HEK293 (cell line): ENCODE results near the gene SLC12A8.

Experiments used
- EGR2 ChIP-seq: fragments of 450-650 bp; formaldehyde crosslinking; IDR thresholded peaks from 2 replicates; pipeline ENCODE4 v1.5.1; 2016; ENCODE audit warnings: low read depth, missing biosample characterization, missing genetic modification characterization
- GFI1B ChIP-seq: fragments of 450-650 bp; formaldehyde crosslinking; IDR thresholded peaks from 2 replicates; pipeline ENCODE4 v1.5.1; 2016; ENCODE audit warnings: missing biosample characterization, missing genetic modification characterization
- GLIS1 ChIP-seq: fragments of 450-650 bp; formaldehyde crosslinking; IDR thresholded peaks from 2 replicates; pipeline ENCODE4 v1.5.1; 2016; ENCODE audit warnings: missing biosample characterization, missing genetic modification characterization
- GLIS2 ChIP-seq: fragments of 450-650 bp; formaldehyde crosslinking; IDR thresholded peaks from 2 replicates; pipeline ENCODE4 v1.5.1; 2016; ENCODE audit warnings: missing biosample characterization, missing genetic modification characterization
- IKZF3 ChIP-seq: fragments of 450-650 bp; IDR thresholded peaks from 2 replicates; pipeline ENCODE4 v1.5.0; 2018; ENCODE audit warnings: missing biosample characterization, mild to moderate bottlenecking, missing genetic modification characterization, moderate library complexity
- KLF1 ChIP-seq: fragments of 450-650 bp; formaldehyde crosslinking; IDR thresholded peaks from 2 replicates; pipeline ENCODE4 v1.5.1; 2016; ENCODE audit warnings: missing biosample characterization, missing genetic modification characterization
- KLF10 ChIP-seq: fragments of 450-650 bp; IDR thresholded peaks from 2 replicates; pipeline ENCODE4 v1.5.1; 2018; ENCODE audit warnings: missing biosample characterization, mild to moderate bottlenecking, missing genetic modification characterization
- KLF8 ChIP-seq: fragments of 450-650 bp; formaldehyde crosslinking; IDR thresholded peaks from 2 replicates; pipeline ENCODE4 v1.5.1; 2016; ENCODE audit warnings: missing biosample characterization, missing genetic modification characterization
- SETDB1 ChIP-seq: IDR thresholded peaks from one replicate; pipeline ENCODE4 v1.6.1; 2017; ENCODE audit warnings: mild to moderate bottlenecking, low read length, moderate library complexity, mixed read lengths; ENCODE audit not compliant: insufficient read length
- SP2 ChIP-seq: fragments of 450-650 bp; formaldehyde crosslinking; IDR thresholded peaks from 2 replicates; pipeline ENCODE4 v1.5.1; 2016; ENCODE audit warnings: missing biosample characterization, missing genetic modification characterization
- SP3 ChIP-seq: fragments of 450-650 bp; formaldehyde crosslinking; IDR thresholded peaks from 2 replicates; pipeline ENCODE4 v1.5.1; 2016; ENCODE audit warnings: missing biosample characterization, missing genetic modification characterization
- SP7 ChIP-seq: fragments of 450-650 bp; formaldehyde crosslinking; IDR thresholded peaks from 2 replicates; pipeline ENCODE4 v1.5.1; 2016; ENCODE audit warnings: missing biosample characterization, missing genetic modification characterization
- ZBTB20 ChIP-seq: fragments of 450-650 bp; formaldehyde crosslinking; IDR thresholded peaks from 2 replicates; pipeline ENCODE4 v1.5.1; 2016; ENCODE audit warnings: missing biosample characterization, missing genetic modification characterization
- ZBTB26 ChIP-seq: fragments of 450-650 bp; formaldehyde crosslinking; optimal IDR thresholded peaks from 2 replicates; pipeline ENCODE3; 2016; ENCODE audit warnings: missing biosample characterization, mild to moderate bottlenecking, missing genetic modification characterization
- ZBTB44 ChIP-seq: fragments of 450-650 bp; IDR thresholded peaks from 2 replicates; pipeline ENCODE4 v1.5.1; 2018; ENCODE audit warnings: missing biosample characterization, mild to moderate bottlenecking, missing genetic modification characterization
- ZEB2 ChIP-seq: fragments of 450-650 bp; formaldehyde crosslinking; IDR thresholded peaks from 2 replicates; pipeline ENCODE4 v1.5.1; 2016; ENCODE audit warnings: missing biosample characterization, missing genetic modification characterization
- ZFHX2 ChIP-seq: fragments of 450-650 bp; formaldehyde crosslinking; conservative IDR thresholded peaks from 2 replicates; pipeline ENCODE4 v1.5.1; 2016; ENCODE audit warnings: missing biosample characterization, missing genetic modification characterization
- ZNF114 ChIP-seq: fragments of 450-650 bp; formaldehyde crosslinking; IDR thresholded peaks from 2 replicates; pipeline ENCODE4 v1.5.0; 2017; ENCODE audit warnings: missing biosample characterization, missing genetic modification characterization
- ZNF266 ChIP-seq: fragments of 450-650 bp; formaldehyde crosslinking; IDR thresholded peaks from 2 replicates; pipeline ENCODE4 v1.5.1; 2016; ENCODE audit warnings: missing biosample characterization, missing genetic modification characterization, low read depth
- ZNF335 ChIP-seq: fragments of 450-650 bp; formaldehyde crosslinking; conservative IDR thresholded peaks from 2 replicates; pipeline ENCODE4 v1.5.1; 2016; ENCODE audit warnings: missing biosample characterization, missing genetic modification characterization
- ZNF366 ChIP-seq: fragments of 450-650 bp; formaldehyde crosslinking; conservative IDR thresholded peaks from 2 replicates; pipeline ENCODE4 v1.5.1; 2016; ENCODE audit warnings: missing biosample characterization, missing genetic modification characterization
- ZNF529 ChIP-seq: fragments of 450-650 bp; formaldehyde crosslinking; IDR thresholded peaks from 2 replicates; pipeline ENCODE4 v1.5.1; 2017; ENCODE audit warnings: missing genetic modification characterization, missing biosample characterization; ENCODE audit not compliant: insufficient replicate concordance
- ZNF561 ChIP-seq: fragments of 450-650 bp; IDR thresholded peaks from 2 replicates; pipeline ENCODE4 v1.5.1; 2018; ENCODE audit warnings: missing biosample characterization, missing genetic modification characterization, borderline replicate concordance
- ZNF580 ChIP-seq: fragments of 450-650 bp; formaldehyde crosslinking; IDR thresholded peaks from 2 replicates; pipeline ENCODE4 v1.5.1; 2016; ENCODE audit warnings: missing biosample characterization, missing genetic modification characterization
- ZNF629 ChIP-seq: fragments of 450-650 bp; formaldehyde crosslinking; IDR thresholded peaks from 2 replicates; pipeline ENCODE4 v1.5.1; 2017; ENCODE audit warnings: missing biosample characterization, missing genetic modification characterization
- ZNF660 ChIP-seq: fragments of 450-650 bp; IDR thresholded peaks from 2 replicates; pipeline ENCODE4 v1.5.1; 2018; ENCODE audit warnings: missing biosample characterization, mild to moderate bottlenecking, missing genetic modification characterization
- ZNF692 ChIP-seq: fragments of 450-650 bp; formaldehyde crosslinking; IDR thresholded peaks from 2 replicates; pipeline ENCODE4 v1.5.1; 2016; ENCODE audit warnings: missing biosample characterization, missing genetic modification characterization
- ZNF837 ChIP-seq: fragments of 450-650 bp; formaldehyde crosslinking; IDR thresholded peaks from 2 replicates; pipeline ENCODE4 v1.5.1; 2016; ENCODE audit warnings: missing biosample characterization, missing genetic modification characterization
- TF ChIP-seq, protein P1 (sequence below): fragments of 450-650 bp; formaldehyde crosslinking; IDR thresholded peaks from 2 replicates; pipeline ENCODE4 v1.5.1; 2016; ENCODE audit warnings: missing biosample characterization, missing genetic modification characterization
- TF ChIP-seq, protein P2 (sequence below): fragments of 450-650 bp; formaldehyde crosslinking; IDR thresholded peaks from 2 replicates; pipeline ENCODE4 v1.5.1; 2017; ENCODE audit warnings: missing biosample characterization, missing genetic modification characterization

Gene SLC12A8

DNA sequence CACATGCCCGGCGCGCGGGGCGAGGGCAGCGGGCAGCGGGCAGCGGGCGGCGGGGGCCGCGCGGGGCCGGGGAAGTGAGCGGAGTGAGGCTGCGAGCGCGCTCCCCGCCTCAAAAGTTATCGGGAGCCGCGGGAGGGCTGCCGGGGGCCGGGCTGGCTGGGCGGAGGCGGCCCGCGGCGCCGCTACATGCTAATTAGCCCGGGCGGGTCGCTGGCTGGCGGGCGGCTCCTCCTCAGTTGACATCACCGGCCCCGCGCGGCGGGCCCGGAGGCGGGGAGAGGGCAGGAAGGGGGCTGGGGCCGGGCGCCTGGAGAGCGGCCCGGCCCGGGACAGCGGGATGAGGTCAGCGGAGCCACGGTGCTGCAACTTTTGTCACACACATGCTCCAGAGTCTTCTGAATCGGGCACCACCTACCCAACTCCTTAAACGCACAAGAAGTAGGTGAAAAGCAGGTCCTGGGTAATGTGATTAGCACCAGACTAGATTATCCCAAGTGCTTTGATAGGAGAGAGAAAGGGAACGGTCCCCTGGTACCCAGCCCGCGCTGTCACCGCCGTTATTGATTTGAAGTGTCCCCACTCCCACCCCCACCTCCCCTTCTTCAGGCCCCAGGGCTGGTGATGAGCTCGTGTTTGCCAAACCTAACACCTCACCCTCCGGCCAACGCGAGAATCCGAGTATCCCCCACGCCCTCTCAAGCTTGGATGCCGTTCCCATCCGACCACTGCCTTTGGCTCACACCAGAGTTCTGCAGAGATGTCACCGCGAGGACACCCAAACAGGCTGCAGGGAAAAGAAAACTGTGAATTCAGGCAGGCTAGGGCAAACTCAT lies 156.4 kb downstream of the SLC12A8 start, which contains the start of gene HEG1 (continued):
- TF ChIP-seq ZNF114 (tag by site-specific recombination), result no peak
- TF ChIP-seq ZNF660, result 0 out of 2 replicates have a peak, but pooled peaks have one; percentile 28
- peak; percentile 53 for TF ChIP-seq ZFHX2 (tag by site-specific recombination)
- peak; percentile 43 for TF ChIP-seq ZNF335 (tag by site-specific recombination)
- TF ChIP-seq GFI1B (tag by site-specific recombination), result no peak
- TF ChIP-seq, protein P1, sequence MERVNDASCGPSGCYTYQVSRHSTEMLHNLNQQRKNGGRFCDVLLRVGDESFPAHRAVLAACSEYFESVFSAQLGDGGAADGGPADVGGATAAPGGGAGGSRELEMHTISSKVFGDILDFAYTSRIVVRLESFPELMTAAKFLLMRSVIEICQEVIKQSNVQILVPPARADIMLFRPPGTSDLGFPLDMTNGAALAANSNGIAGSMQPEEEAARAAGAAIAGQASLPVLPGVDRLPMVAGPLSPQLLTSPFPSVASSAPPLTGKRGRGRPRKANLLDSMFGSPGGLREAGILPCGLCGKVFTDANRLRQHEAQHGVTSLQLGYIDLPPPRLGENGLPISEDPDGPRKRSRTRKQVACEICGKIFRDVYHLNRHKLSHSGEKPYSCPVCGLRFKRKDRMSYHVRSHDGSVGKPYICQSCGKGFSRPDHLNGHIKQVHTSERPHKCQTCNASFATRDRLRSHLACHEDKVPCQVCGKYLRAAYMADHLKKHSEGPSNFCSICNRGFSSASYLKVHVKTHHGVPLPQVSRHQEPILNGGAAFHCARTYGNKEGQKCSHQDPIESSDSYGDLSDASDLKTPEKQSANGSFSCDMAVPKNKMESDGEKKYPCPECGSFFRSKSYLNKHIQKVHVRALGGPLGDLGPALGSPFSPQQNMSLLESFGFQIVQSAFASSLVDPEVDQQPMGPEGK (tag by site-specific recombination), result peak; percentile 73
- peak; percentile 29 for TF ChIP-seq EGR2 (tag by site-specific recombination)
- TF ChIP-seq SP2 (tag by site-specific recombination), result peak; percentile 19; the same call in 1 of the 2 replicates
- TF ChIP-seq SETDB1, result no peak
- peak; percentile 74 for TF ChIP-seq GLIS1 (tag by site-specific recombination)
- TF ChIP-seq KLF1 (tag by site-specific recombination), result peak; percentile 23; the same call in 1 of the 2 replicates
- peak; percentile 38; the same call in 1 of the 2 replicates for TF ChIP-seq ZNF629
- no peak for TF ChIP-seq ZNF266 (tag by site-specific recombination)
- 0 out of 2 replicates have a peak, but pooled peaks have one; percentile 22 for TF ChIP-seq ZNF366
- TF ChIP-seq SP7 (tag by site-specific recombination), result peak; percentile 36; the same call in 1 of the 2 replicates
- no peak for TF ChIP-seq ZNF529 (tag by site-specific recombination)
- peak; percentile 98 for TF ChIP-seq KLF10
- 0 out of 2 replicates have a peak, but pooled peaks have one; percentile 38 for TF ChIP-seq ZNF692 (tag by site-specific recombination)
- TF ChIP-seq ZNF561 (tag by site-specific recombination), result 0 out of 2 replicates have a peak, but pooled peaks have one; percentile 53
- peak; percentile 46 for TF ChIP-seq GLIS2 (tag by site-specific recombination)
- TF ChIP-seq, protein P2, sequence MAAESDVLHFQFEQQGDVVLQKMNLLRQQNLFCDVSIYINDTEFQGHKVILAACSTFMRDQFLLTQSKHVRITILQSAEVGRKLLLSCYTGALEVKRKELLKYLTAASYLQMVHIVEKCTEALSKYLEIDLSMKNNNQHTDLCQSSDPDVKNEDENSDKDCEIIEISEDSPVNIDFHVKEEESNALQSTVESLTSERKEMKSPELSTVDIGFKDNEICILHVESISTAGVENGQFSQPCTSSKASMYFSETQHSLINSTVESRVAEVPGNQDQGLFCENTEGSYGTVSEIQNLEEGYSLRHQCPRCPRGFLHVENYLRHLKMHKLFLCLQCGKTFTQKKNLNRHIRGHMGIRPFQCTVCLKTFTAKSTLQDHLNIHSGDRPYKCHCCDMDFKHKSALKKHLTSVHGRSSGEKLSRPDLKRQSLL (tag by site-specific recombination), result no peak
- TF ChIP-seq KLF8 (tag by site-specific recombination), result 0 out of 2 replicates have a peak, but pooled peaks have one; percentile 12
- peak; percentile 54; the same call in 1 of the 2 replicates for TF ChIP-seq ZBTB20
- 0 out of 2 replicates have a peak, but pooled peaks have one; percentile 28 for TF ChIP-seq ZEB2
- TF ChIP-seq ZNF580, result no peak
- peak; percentile 23; the same call in 1 of the 2 replicates for TF ChIP-seq ZBTB44 (tag by site-specific recombination)
- 0 out of 2 replicates have a peak, but pooled peaks have one; percentile 36 for TF ChIP-seq IKZF3 (tag by site-specific recombination)
- peak; percentile 33 for TF ChIP-seq ZBTB26 (tag by site-specific recombination)
- peak; percentile 43 for TF ChIP-seq SP3
- TF ChIP-seq ZNF837 (tag by site-specific recombination), result no peak
